HG03196 (cell line): ENCODE measurements around the gene ENO2.

ENCODE experiments used
- ATAC-seq: cut with Tn5 transposase; IDR thresholded peaks from one replicate; pipeline ENCODE4 v1.9.1; 2021; ENCODE audit not compliant: unreplicated experiment

Gene ENO2

GRCh38 chr12:6912164-6912935 lies 2.0 kb upstream of the ENO2 start:
- no peak for ATAC-seq

DNA sequence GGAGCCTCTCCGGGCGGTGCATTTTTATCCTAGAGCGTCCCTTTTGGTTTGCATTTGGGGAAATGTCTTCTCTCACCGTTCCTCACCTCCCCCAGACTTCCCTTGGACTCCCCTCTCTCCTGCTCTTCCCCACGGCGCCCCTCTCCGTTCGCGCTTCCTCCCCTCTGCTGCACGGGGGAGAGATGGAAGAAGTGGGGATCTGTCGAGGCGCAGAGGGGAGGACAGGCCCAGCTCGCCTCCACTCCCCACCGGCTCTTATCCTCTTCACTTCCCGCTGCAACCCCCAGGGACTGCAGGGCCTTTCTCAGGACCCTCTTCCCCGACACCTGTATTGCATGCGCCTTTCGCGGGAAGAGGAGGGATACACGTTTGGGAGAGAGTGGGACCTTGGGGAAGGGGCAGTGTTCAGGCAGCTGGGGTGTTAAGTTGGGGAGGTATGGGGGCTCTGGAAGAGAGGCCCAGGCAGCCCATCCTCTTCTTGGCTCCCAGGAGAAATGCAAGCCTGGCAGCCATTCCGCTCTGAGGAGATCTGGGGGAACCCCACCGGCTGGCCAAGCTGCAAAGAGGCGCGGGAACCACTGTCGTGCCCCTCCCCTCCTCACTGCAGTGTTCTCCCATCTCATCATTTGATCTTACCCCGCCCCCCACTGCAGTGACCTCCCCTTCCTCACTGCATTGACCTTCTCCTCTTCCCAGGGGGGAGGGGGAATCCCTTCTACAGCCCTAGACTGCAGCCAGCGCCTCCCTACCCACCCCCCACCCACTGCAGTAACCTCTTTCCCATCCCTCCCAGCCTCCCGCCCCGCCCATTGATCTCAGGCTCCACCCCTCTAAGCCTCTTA lies 788 bp downstream of the ENO2 start:
- no peak for ATAC-seq

DNA sequence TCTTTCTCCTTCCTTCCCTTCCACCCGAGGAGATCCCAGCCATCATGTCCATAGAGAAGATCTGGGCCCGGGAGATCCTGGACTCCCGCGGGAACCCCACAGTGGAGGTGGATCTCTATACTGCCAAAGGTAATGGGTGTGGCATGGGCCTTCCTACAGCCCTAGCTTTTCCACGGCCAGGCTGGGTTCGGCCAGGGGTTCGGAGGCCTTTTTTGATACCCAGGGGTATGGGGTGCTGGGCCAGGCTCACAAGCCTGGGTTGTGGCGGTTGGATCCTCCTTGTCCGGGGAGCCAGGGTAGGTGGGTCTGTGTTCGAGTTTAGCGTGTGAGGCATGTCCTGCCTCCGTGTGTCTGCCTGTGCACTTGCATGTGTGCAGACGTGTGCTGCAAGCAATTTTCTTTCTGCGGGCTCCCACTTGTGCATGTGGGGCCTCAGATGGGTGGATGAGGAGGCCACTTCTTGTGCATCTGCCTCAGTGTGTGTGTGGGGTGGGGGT lies 1.5 kb downstream of the ENO2 start:
- no peak for ATAC-seq

DNA sequence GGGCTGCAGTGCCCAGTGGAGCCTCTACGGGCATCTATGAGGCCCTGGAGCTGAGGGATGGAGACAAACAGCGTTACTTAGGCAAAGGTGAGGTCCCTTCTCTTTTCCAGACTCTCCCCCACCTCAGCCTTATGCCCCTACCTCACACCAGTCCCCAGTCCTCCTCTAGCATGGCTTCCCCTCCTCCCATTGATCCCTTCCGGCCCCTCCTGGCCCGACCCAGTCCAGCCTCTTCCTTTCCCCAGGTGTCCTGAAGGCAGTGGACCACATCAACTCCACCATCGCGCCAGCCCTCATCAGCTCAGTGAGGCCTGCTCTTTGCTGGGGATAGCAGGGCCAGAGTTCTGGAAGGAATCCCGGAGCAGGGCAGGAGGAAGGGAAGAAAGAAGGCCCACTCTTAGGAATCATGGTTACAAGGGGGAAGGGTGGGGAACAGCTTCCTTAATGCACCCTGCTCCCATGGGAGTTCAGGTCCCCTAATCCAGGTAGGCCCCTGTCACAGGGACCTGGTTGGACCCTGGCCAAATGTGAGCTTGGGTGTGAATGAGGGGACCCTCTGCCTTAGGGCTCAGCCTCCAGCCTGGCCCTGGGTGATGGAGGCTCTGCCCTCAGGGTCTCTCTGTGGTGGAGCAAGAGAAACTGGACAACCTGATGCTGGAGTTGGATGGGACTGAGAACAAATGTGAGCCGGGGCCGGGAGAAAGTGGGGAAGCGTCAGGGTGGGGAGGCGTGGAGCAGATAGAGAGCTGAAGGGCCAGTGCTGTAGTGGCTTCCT lies 2.2 kb downstream of the ENO2 start:
- ATAC-seq: no peak

GRCh38 chr12:6917491-6918231 lies 3.3 kb downstream of the ENO2 start:
- no peak for ATAC-seq

DNA sequence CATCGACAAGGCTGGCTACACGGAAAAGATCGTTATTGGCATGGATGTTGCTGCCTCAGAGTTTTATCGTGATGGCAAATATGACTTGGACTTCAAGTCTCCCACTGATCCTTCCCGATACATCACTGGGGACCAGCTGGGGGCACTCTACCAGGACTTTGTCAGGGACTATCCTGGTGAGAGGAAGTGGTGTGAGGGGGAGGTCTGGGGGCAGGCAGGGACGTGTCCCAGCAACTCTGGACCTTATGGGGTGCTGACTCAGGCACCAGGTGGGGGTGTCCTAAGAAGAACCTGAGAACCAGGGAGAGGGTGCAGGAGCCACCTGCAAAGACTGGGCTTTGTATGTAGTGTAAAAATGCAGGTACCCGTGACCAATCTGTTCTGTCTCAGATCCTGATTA lies 5.2 kb downstream of the ENO2 start:
- no peak for ATAC-seq

- no peak for ATAC-seq
These were observed 7.2 kb downstream of the ENO2 start for GRCh38 chr12:6921539-6921938.

GRCh38 chr12:6921996-6922946 lies 7.9 kb downstream of the ENO2 start:
- no peak for ATAC-seq

GRCh38 chr12:6923003-6923732 lies 8.8 kb downstream of the ENO2 start:
- no peak for ATAC-seq

DNA sequence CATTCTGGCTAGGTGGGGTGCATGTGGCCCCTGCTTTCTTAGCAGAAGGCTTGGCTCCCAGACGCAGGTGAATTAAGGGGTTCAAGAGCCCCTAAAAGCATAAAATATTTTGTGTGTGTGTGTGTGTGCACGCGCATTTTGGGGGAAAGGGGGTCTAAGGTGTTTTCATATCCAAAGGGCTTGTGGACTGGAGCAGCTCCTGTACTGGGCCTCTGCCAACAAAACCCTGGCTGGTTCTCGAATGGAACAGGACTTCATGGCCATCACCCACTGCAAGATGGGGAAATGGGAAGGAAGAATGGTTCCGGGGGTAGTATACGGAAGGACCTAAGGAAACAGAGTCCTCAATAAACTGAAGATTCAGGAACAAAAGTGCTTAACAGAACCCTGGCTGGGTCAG lies 9.5 kb downstream of the ENO2 start:
- no peak for ATAC-seq

- ATAC-seq: no peak
These were observed 10.8 kb downstream of the ENO2 start for GRCh38 chr12:6925239-6925539.

GRCh38 chr12:6925540-6926279 lies 11.3 kb downstream of the ENO2 start:
- ATAC-seq: no peak

- ATAC-seq: no peak
These were observed 13.1 kb downstream of the ENO2 start, which contains the start of gene ATN1 for GRCh38 chr12:6927379-6928021. ATN1 (plus strand) TSS chr12:6927959; CDS start chr12:6934002, 6,043 bp downstream.

- ATAC-seq: no peak
These were observed 13.8 kb downstream of the ENO2 start for GRCh38 chr12:6928022-6928702.

- no peak for ATAC-seq
These were observed 14.5 kb downstream of the ENO2 start for GRCh38 chr12:6928703-6929407.
